A673 (cell line): ENCODE measurements around the gene CEP85L.

Source experiments
- CTCF ChIP-seq: fragments of 300-800, 200-600 bp; sonication (generic); conservative IDR thresholded peaks from 2 replicates; pipeline ENCODE4 v1.5.1; 2017; ENCODE audit warnings: low read depth, mild to moderate bottlenecking, antibody characterized with exemption, low read length, moderate library complexity, mixed read lengths
- EZH2 ChIP-seq: fragments of 200-600 bp; sonication (generic); IDR thresholded peaks from 2 replicates; pipeline ENCODE4 v1.6.1; 2017; ENCODE audit warnings: borderline replicate concordance, low read depth, mild to moderate bottlenecking, mixed read lengths, antibody characterized with exemption, low read length; ENCODE audit not compliant: poor library complexity, severe bottlenecking

GRCh38 chr6:118523216-118523615 is 128.2 kb downstream of the CEP85L start:
- TF ChIP-seq CTCF (no peak), EZH2 (no peak)
